HG02885 (cell line): ENCODE measurements around the gene MLPH.

Source experiments
- ATAC-seq: cut with Tn5 transposase; IDR thresholded peaks from one replicate; pipeline ENCODE4 v1.9.1; 2021; ENCODE audit warnings: mild to moderate bottlenecking; ENCODE audit not compliant: unreplicated experiment, poor library complexity

Gene MLPH, protein sequence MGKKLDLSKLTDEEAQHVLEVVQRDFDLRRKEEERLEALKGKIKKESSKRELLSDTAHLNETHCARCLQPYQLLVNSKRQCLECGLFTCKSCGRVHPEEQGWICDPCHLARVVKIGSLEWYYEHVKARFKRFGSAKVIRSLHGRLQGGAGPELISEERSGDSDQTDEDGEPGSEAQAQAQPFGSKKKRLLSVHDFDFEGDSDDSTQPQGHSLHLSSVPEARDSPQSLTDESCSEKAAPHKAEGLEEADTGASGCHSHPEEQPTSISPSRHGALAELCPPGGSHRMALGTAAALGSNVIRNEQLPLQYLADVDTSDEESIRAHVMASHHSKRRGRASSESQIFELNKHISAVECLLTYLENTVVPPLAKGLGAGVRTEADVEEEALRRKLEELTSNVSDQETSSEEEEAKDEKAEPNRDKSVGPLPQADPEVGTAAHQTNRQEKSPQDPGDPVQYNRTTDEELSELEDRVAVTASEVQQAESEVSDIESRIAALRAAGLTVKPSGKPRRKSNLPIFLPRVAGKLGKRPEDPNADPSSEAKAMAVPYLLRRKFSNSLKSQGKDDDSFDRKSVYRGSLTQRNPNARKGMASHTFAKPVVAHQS

DNA sequence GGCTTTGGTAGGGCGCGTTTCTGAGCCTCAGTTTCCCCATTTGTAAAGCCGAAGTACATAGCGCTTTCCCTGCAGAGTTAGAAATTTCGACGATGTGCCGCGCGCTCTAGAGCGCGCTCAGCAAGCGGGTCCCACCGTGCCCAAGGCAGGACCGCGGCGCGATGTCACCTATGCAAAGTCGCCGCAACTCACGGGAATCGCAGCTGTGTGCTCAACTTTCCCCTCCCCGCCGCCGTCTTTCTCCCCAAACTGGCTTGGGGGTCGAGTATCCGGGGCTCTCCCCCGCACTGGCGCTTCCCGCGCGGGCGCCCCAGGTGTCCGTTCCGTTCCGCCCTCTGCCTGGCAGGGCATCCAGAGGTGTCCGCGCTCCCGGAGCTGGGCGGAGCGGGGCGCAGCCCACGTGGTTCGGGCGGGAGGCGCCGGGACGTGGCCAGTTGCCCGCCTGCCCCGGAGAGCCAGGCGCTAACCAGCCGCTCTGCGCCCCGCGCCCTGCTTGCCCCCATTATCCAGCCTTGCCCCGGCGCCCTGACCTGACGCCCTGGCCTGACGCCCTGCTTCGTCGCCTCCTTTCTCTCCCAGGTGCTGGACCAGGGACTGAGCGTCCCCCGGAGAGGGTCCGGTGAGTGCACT is at the start of gene MLPH:
TSS of gene MLPH (plus strand) at position 433 of the 630 bp plus-strand sequence. CDS start 6,176 bp downstream, outside the sequence.
- ATAC-seq: no peak

DNA sequence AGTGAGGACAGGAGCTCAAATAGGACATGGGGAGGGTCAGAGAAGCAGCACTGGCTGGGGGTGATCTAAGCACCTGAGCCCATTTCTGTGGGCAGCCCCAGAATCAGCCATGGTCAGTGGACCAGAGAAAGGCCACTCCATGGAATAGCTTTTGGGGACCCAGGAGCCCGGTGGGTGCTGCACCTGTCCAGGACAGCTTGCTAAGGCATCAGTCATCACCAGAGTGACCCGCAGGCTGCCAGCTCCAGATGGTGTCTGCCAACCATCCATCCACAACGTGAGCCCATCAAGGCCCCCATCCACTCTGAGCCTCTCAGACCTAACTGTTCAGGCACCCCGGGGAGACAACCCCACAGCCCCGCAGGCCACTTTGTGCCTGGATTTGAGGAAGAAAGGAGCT is 49.5 kb upstream of the MLPH start:
- no peak for ATAC-seq

DNA sequence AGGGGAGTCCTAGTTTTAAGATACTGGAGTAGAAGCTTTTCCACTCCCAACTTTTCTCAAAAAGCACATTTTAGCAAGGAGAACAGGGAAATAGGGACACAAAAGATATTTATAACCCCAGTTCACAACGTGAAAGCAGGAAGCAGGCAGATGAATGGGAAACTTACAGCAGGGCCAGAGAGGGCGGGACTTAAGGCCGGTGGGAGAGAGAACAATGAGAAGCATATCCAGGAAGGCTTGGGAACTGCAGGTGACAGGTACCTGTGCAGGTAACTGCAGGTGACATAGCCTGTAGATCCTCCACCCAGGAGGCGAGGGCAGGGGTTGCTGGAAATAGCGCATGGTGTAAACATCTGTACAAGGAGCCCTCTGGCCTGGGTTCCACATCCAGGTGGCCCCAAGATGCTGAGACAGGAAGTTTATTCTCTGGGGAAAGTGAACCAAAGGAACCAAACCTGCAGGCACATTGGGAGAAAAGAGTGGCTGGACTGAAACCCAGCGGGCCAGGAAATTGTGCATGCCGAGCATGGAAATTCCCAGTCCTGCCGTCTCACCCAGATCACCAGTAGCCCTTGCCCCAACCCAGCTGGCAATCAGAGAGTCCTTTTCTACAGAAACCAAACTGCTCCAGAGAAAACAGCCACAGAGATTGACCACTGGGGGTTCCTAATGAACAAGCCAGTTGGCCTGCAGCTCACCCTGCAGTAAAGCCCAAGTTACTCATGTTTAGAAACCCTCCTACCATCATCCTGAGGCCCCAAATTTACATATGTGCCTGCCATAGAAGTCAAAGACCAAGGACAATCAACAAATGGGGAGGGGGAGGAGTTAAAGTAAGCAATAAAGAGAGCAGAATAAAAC is 48.7 kb upstream of the MLPH start:
- ATAC-seq: no peak

DNA sequence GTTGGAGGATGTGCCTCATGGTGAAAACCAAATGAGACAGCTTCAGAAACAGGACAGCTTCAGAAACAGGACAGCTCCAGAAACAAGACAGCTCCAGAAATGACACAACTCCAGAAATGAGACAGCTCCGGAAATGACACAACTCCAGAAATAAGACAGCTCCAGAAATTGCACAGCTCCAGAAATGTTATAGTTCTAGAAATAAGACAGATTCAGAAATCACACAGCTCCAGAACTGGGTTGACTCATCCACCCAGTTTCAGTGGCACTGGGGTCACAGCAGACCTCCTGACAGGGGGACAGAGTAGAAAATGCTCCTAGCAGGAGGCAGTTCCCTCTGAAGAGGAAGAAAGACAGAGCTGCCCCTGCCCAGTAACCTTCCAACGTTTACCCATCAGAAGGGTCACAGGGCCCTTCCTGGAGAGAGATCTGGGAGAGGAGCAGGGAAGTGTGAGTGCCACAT is 46.2 kb upstream of the MLPH start:
- peak; percentile 69 for ATAC-seq

DNA sequence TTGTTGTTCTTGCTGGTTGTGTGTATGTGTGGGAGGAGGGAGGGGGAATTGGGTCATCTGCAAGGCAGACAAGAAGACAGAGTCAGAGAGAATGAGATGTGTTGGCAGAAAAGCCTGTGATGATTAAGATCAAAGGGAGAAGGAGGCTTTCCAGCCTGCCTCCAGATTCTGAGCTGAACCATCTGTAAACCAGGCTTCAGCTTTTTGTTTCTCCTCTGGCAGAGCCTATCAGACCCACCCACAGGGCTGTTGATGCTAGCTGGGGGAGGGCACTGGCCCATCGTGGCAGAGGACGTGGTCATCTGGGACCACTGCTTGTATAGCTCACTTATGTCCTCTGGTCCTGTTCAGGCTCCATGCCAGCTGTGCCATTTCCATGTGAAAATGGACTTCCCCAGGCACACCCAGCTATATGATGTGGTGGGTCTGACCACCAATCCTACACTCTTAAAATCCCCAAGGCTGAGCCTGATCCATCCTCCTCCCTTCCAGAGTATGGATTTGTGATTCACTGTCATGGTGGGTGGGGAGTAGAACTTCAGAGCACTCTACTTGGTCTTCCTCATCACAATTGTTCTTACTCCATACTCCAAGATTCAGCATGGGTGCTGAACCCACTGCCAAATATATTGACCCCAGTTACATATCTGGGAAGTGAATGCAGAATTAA is 45.3 kb upstream of the MLPH start:
- ATAC-seq: no peak

DNA sequence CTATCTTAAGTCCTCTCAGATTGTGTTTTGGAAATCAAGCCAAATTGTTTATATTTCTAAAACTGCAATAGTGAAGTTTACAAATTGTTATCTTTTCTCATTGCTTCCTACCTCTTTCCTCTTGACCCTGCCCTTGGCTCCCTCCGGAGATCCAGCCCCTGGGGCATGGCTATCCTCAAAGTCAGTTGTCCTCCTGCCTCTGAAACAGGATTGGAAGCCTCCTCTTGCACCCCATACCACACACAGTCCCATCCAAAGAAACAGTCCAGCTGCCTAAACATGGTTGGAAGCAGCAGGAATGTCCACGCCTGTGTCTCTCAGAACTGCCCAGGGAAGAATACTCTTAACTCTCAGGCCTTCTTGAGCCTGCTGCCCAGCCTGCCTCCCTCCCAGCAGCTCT is 43.0 kb upstream of the MLPH start:
- no peak for ATAC-seq

DNA sequence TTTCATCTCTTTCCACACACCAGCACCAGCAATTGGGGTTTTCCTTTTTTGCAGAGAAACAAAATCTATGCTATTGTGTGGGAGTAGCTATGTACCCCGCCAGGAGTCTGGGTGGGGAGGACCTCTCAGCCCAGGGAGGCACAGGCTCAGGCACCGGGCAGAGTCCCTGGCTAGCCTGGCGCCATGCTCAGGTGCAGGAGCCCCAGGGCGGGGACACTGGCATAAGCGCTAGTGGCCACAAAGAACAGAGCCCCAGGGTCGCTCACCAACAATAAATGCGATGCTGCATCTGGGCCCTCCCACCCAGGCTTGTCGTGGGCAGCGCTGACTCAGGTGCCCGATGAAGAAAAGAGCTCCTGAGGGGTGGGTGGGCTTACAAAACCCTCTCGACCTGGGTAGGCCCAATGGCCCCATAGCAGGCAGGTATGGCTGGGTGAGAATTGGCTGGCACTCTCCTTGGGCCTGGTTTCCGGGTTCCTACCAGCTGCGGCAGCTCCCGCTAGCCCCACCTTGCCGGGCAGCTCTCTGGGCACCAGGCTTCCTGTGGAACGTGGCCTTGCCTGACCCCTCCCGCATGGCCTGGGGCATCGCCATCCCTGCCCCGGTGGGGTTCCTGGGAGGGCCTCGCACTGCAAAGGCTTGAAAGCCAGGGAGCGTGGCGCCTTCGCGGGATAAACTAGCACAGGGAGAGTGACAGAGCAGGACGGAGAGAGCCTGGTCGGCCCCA is 41.3 kb upstream of the MLPH start:
- no peak for ATAC-seq

DNA sequence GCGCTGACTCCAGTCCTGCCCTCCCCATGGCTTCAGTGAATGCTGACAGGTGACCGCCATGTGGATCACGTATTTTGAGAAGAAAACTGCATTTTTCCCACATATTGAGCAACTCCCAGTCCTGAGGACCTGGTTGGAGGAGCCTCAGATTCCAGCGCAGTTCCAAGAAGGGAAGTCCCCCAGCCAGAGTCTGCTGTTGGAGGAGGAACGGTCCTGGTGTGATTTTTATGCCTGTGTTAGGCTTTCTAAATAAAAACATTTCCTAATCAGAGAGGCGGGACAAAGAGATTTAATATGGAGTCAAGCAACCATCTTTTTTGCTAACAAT is 40.7 kb upstream of the MLPH start:
- no peak for ATAC-seq

DNA sequence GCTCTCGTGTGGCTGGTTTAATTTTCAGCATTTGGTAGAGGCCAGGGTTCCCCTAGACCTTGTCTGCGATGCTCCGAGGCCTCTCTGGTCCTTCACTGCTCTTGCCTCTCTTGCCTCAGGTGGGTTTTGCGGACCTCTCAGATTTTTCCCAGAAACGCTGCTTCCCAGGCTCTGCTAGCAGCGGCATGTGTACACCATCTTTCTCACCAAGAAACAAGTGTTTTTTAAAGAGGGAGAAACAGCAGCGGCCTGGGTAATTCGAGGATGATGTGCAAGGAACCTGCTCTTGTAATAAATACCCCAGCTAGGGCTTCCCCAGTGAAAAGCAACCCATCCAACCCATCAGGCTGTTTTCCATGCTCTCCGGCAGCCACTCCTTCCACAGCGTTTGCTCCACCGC is 39.6 kb upstream of the MLPH start:
- no peak for ATAC-seq

DNA sequence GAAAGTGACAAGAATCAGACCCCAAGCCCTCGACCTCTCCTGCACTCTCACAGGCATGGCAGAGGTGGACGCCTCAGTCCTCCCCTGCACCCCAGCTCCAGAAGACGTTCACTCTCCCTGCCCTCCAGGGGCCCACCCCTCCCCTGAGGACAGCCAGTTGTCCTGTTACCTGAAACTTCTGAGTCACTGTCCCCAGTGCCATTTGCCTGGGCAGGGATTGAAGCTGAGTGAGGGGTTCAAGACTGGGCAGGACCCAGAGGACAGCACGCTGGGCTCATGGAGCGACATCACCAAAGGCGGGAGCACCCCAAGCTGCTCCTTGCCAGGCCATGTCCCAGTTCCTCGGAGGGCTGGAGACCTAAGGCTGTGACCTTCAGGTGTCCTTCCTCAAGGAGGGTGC is 38.9 kb upstream of the MLPH start:
- no peak for ATAC-seq

DNA sequence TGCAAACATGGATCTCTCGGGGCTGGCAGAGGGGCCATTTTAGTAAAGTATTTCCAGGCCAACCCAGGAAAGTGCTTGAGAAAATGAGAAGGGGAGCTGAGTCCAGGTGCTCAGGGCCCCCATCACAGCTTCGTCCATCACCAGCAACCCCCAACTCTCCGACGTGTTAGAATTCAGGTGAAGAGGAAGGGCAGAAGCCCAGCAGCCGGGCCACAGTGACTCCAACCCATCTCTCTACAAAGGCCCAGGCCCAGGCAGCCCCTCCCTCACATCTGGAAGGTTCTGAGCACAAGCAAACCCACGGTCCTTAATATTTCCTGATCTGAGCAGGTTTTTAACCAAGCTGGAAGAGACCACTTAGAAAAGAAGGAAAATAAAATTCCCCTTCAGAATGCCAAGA is 38.4 kb upstream of the MLPH start:
- no peak for ATAC-seq

DNA sequence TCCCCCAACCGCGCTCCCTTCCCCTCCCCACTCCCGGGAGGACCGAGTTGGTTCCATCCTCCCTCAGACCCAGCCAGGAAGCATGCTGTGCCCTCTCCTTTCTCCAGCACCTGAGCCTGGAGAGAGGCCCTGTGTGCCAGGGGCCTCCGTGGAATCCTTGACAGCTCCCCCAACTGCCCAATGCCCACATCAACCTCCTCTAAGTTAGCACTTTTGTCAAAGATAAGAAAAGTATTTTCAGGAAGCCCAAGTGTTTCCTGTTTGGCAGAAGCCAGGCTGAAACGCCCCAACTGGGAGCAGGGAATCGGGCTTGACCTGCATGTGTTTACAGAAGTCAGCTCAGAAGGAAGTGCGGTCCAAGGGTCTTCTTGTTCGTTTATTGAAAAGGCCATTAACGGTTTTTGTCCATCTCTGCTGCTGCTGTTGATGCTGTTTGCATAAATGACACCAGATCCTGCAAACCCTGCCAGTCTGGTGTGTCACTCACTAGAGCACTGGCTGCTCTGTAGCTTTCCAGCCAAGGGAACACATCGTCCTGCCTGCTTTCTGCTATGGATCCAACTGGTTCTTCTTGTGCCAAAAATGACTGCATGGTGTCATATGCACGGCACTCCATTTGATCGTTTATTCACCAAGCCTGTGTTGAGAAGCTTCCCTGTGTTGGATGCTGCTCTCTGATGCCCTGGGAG is 37.7 kb upstream of the MLPH start:
- no peak for ATAC-seq

DNA sequence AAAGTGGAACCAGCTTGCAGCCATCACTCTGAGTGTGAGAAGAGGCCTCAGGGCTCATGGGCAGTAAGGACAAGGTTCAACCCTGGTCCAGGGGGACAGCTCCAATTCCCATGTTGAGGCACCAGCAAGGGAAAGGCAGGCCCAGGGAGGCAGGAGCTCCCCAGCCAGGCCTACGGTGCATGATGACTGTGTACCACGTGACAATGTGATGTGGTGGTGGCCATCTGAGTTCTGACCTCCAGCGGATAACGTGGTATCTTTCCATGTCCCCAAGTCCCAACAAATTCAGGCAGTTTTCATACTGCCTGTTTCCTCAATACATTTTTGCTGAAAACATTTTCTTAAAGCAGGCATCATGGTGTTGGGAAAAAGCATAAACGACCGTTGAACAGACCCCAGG is 36.9 kb upstream of the MLPH start:
- no peak for ATAC-seq

DNA sequence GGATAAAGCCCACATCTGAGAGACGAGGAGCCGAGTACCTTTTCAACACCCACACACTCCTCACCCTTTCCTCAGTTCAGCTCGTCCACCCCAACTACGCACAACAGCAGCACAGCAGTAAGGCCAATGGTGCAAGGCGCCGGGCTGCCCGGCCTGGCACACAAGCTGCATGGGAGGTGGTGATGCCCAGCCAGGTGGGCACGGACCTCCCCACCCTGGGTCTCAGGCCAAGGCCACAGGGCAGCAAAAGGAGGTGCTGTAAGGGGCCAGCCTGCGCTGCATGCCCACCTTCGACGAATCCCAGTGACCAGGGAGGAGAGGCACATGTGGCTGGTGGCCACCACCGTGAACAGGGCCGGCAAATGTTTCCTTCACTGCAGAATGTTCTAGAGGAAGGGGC is 36.5 kb upstream of the MLPH start:
- ATAC-seq: no peak

DNA sequence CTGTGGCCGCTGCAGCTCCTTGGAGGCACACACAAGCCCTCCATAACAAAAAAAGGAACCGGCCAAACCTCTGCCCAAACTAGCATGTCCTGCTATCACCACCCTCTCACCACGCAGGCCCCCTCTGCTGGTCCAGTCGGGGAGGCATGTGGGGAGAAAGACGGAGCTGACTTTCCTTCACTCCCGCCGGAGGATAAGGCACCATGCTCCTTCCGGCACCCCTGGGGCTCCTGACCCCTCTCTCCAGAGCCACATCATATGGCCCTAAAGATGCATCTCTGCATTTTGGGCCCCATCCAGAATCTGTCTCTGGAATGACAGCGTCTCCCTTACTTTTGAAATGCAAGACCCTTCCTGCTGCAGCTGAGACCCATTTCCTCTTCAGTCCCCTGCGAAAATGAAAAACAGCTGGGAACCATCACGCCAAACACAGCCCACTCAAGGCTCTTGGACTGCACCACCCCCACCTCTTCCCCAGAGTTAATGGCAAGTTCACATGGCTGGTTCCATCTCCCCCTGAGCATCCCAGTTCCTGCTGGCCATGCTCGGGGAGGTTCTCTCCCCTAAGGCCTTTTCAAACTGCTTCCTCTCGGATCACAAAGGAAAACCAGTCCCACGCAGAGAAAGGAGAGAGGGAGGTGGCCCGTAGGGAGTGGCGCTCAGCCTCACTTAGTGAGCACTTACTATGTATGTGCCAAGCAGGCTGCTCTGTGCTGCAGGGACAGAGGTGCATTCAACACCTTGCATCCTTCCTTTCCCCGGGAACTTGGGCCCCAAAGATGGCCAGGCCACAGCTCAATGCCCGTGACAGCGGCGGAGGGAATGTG is 35.2 kb upstream of the MLPH start:
- no peak for ATAC-seq

DNA sequence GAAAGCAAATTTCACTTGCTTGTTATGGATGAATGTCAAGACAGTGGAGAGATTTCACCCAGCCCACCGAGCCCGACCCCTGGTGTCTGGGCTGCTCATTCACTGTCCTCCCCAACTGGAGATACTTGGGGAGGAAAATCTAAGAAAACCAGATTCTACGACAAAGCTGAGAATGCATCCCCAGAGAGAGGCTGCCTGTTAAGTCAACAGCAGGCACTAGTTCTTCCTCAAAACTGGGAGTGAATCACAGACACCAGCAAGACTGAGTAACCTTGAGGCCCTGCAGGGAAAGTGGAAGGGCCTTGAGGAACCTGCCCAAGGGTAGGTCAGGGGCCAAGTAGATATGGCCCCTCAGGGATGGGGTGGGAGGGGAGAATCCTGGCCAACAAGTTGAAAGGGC is 34.2 kb upstream of the MLPH start:
- ATAC-seq: no peak

DNA sequence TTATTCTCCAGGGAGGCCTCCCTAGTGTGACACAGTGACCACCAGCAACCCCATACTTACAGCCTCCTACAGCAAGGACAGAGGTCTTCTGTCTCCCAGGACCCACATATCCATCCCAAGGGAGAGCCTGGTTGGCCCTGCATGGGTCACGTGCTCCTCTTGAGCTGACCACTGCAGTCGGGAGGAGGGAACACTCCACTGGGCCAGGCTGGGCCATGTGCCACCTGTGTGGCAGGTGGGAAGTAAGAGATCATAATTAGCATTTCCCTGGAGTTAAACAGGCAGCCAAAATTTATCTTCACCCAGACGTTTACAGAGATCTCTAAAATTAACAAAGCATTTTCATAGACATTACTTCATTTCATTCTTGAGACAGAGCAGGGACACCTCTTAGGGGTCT is 33.4 kb upstream of the MLPH start:
- no peak for ATAC-seq

DNA sequence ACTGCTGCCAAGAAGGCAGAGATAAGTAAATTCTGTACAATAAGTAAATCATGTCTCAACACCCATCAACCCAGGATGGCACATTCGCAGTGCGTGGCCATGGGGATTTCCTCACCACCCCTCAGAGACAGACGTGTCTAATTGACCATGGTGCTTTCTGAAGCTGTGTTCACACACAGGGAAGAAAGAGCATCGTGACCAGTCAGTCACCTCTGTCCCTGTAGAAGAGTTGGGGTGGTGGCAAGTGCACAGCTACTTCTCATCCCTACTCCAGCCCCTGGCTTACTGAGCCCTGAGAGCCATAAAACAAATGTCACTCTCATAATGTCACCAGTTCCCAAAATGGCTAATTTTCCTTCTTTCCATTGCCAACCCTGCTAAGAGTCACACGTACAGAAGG is 31.3 kb upstream of the MLPH start:
- no peak for ATAC-seq
